AG04450 (cell line): ENCODE measurements around the gene CTBP1. TPM values are rescaled to one million over a fixed set of nuclear protein-coding genes. Genes with fewer than 3 reads are reported as not detected.

Experiments used
- CTCF ChIA-PET: fragments of 300-600, 350-600 bp; formaldehyde crosslinking; extraction: SDS; loops from one replicate; lab custom pipeline; 2022; ENCODE audit warnings: antibody characterized with exemption, inconsistent platforms; lab: Charles Lee
- POLR2A ChIA-PET: fragments of 350-600 bp; formaldehyde crosslinking; extraction: SDS; loops from one replicate; lab custom pipeline; 2021; ENCODE audit warnings: antibody characterized with exemption, inconsistent platforms; lab: Yijun Ruan, JAX
- DNase-seq: peaks from one replicate; pipeline ENCODE4 v3.0.0-alpha.2; 2011; ENCODE audit warnings: low read depth, low spot score
- H3K27ac ChIP-seq: one replicate; pipeline ENCODE4 v1.5.1; 2012; ENCODE audit warnings: low read depth, low read length, control low read depth
- H3K27me3 ChIP-seq: one replicate; pipeline ENCODE4 v1.6.0; 2012; ENCODE audit warnings: low read length; ENCODE audit not compliant: control insufficient read depth, insufficient read depth
- H3K4me3 ChIP-seq: 2 replicates; pipeline ENCODE4 v1.5.1; 2011; ENCODE audit warnings: mild to moderate bottlenecking, low read depth, low read length, control low read depth
- H3K9me3 ChIP-seq: 2 replicates; pipeline ENCODE4 v1.5.1; 2012; ENCODE audit warnings: low read length; ENCODE audit not compliant: control insufficient read depth, insufficient read depth
- CTCF ChIP-seq: IDR thresholded peaks from 2 replicates; pipeline ENCODE4 v1.5.1; 2011; ENCODE audit warnings: low read depth, low read length, control low read depth, inconsistent platforms
- polyA plus RNA-seq: library from polyadenylated mRNA; depleted of rRNA; stranded (reverse); fragments of >200 nt; gene quantifications from 2 replicates; pipeline ENCODE4 v1.2.3, GENCODE V29; 2011

CTBP1 gene
- polyA plus RNA-seq, 1 experiment = 72.6 TPM

- DNase-seq = no peak
- H3K27ac ChIP-seq = no peak overlapping the region
- no peak for TF ChIP-seq CTCF
- ChIA-PET CTCF (no interaction called here), POLR2A (interaction anchor here (1.5 kb wide), 1 partner anchor 12 kb away, joined by 4 read pairs; no protein-coding TSS in a partner anchor)
- H3K4me3 ChIP-seq = no peak overlapping the region
- no peaks in the 10 kb centered on the region for H3K27me3 ChIP-seq
- H3K9me3 ChIP-seq = peaks cover 31% of the 10 kb centered on the region
Observed at GRCh38 chr4:1179976-1180375, 69.0 kb downstream of the CTBP1 start.

- DNase-seq = no peak
- H3K4me3 ChIP-seq = no peak overlapping the region
- CTCF ChIA-PET = no interaction called here
- no peaks in the 10 kb centered on the region for H3K27me3 ChIP-seq
- H3K9me3 ChIP-seq = peaks cover 31% of the 10 kb centered on the region
- POLR2A ChIA-PET = interaction anchor here (1.0 kb wide), 1 partner anchor 13 kb away, joined by 4 read pairs; no protein-coding TSS in a partner anchor
- H3K27ac ChIP-seq = no peak overlapping the region
- no peak for TF ChIP-seq CTCF
Observed at GRCh38 chr4:1179089-1179441, 69.9 kb downstream of the CTBP1 start.

- Histone ChIP-seq H3K4me3 (no peak overlapping the region), H3K9me3 (peaks cover 31% of the 10 kb centered on the region), H3K27ac (no peak overlapping the region), H3K27me3 (no peaks in the 10 kb centered on the region)
- TF ChIP-seq CTCF = no peak
- CTCF ChIA-PET = no interaction called here
- no peak for DNase-seq
- POLR2A ChIA-PET = interaction anchor here (1.0 kb wide), 1 partner anchor 13 kb away, joined by 4 read pairs; no protein-coding TSS in a partner anchor
Observed at GRCh38 chr4:1178300-1179088, 70.4 kb downstream of the CTBP1 start.

- POLR2A ChIA-PET = no interaction called here
- CTCF ChIA-PET = no interaction called here
- DNase-seq = no peak
- Histone ChIP-seq H3K27me3 (no peaks in the 10 kb centered on the region), H3K9me3 (peaks cover 31% of the 10 kb centered on the region), H3K27ac (no peak overlapping the region), H3K4me3 (no peak overlapping the region)
- TF ChIP-seq CTCF = no peak
Observed at GRCh38 chr4:1177274-1178141, 71.4 kb downstream of the CTBP1 start.
